ENCODE results near the gene TYW5. TPM values are rescaled to one million over a fixed set of nuclear protein-coding genes. Genes with fewer than 3 reads are reported as not detected.

TYW5 gene
- total and polyA plus RNA-seq, 12 donors: 4.6 to 16.9 (median 7.9) TPM

GRCh38 chr2:199958014-199958413, 2.7 kb upstream of the TYW5 start:
- H3K4me3 ChIP-seq: no peak overlapping the region
- no peaks in the 10 kb centered on the region for H3K27me3 ChIP-seq
- peaks cover 0 to 35% of the 10 kb centered on the region in 2 donors for H3K36me3 ChIP-seq (replicated peaks in 1 of 2)
- peaks cover 23 to 35% of the 10 kb centered on the region in 2 donors for H3K4me1 ChIP-seq (replicated peaks in 1 of 2)
- intact Hi-C loops (cut with DNase I): no loop called here
- no peaks in the 10 kb centered on the region for H3K9me3 ChIP-seq (replicated peaks in 1 of 3)
- DNase-seq: no peak
- H3K27ac ChIP-seq: no peak overlapping the region
- TF ChIP-seq CTCF (IDR thresholded peaks at IDR 0.05) (no peak), POLR2A (IDR thresholded peaks at IDR 0.05) (no peak)
- 73 to 90% (median 85%) methylated on average over 4 of the region's 4 CpGs for WGBS, 4 donors

GRCh38 chr2:199956062-199956380, 730 bp upstream of the TYW5 start:
- Histone ChIP-seq H3K9me3 (replicated peaks in 1 of 3) (no peaks in the 10 kb centered on the region), H3K4me1 (replicated peaks in 1 of 2) (peaks cover 23 to 45% of the 10 kb centered on the region in 2 donors), H3K36me3 (replicated peaks in 1 of 2) (peaks cover 0 to 18% of the 10 kb centered on the region in 2 donors), H3K27ac (peak overlapping the region in 4 of 5 donors; percentile 84 to 97 (median 89)), H3K4me3 (peak overlapping the region; percentile 70 to 94 (median 76)), H3K27me3 (no peaks in the 10 kb centered on the region)
- intact Hi-C loops (cut with DNase I): no loop called here
- WGBS, 4 donors: 0 to 1% (median 0%) methylated on average over 5 to 10 of the region's 10 CpGs
- DNase-seq: no peak
- TF ChIP-seq CTCF (IDR thresholded peaks at IDR 0.05): no peak
- no peak for TF ChIP-seq POLR2A (IDR thresholded peaks at IDR 0.05)

- Histone ChIP-seq H3K27ac (peak overlapping the region; percentile 55 to 97 (median 89)), H3K4me1 (replicated peaks in 1 of 2) (peaks cover 23 to 45% of the 10 kb centered on the region in 2 donors), H3K27me3 (no peaks in the 10 kb centered on the region), H3K4me3 (peak overlapping the region; percentile 70 to 94 (median 76)), H3K9me3 (replicated peaks in 1 of 3) (no peaks in the 10 kb centered on the region), H3K36me3 (replicated peaks in 1 of 2) (peaks cover 0 to 8% of the 10 kb centered on the region in 2 donors)
- no peak for DNase-seq
- TF ChIP-seq POLR2A (IDR thresholded peaks at IDR 0.05) (no peak), CTCF (IDR thresholded peaks at IDR 0.05) (peak in 1 of 6 experiments; percentile 24)
- intact Hi-C loops (cut with DNase I): no loop called here
- 0 to 1% (median 0%) methylated on average over 10 to 13 of the region's 13 CpGs for WGBS, 4 donors
Measured at GRCh38 chr2:199955007-199955338, 318 bp downstream of the TYW5 start.

- H3K4me3 ChIP-seq: no peak overlapping the region
Measured at GRCh38 chr2:199951023-199951422, 4.3 kb downstream of the TYW5 start.

More at GRCh38 chr2:199951023-199951422, 4.3 kb downstream of the TYW5 start:
- TF ChIP-seq CTCF (IDR thresholded peaks at IDR 0.05) (no peak), POLR2A (IDR thresholded peaks at IDR 0.05) (no peak)
- no peak for DNase-seq
- Histone ChIP-seq H3K4me1 (replicated peaks in 1 of 2) (peaks cover 12 to 58% of the 10 kb centered on the region in 2 donors), H3K27me3 (no peaks in the 10 kb centered on the region), H3K27ac (no peak overlapping the region), H3K9me3 (replicated peaks in 1 of 3) (no peaks in the 10 kb centered on the region), H3K36me3 (replicated peaks in 1 of 2) (peaks cover 0 to 16% of the 10 kb centered on the region in 2 donors)
- intact Hi-C loops (cut with DNase I): no loop called here
- WGBS, 4 donors: 57 to 73% (median 68%) methylated on average over 1 of the region's 1 CpG
